Erythroblast (primary cell): Measurements from ENCODE around the gene PWWP2A.
"Not testable (repeated sequence)": the region's sequence is repeated elsewhere in the genome, so short reads cannot be mapped to it uniquely, and the experiment has no call there.

Experiments used
- GATA1 ChIP-seq: IDR thresholded peaks from 2 replicates; pipeline ENCODE4 v1.6.1; 2011; ENCODE audit warnings: low read depth, mild to moderate bottlenecking, control low read depth, low read length, moderate library complexity
- POLR2A ChIP-seq: IDR thresholded peaks from 2 replicates; pipeline ENCODE4 v1.6.1; 2011; ENCODE audit warnings: mild to moderate bottlenecking, low read length

GRCh38 chr5:160144436-160144835 is 25.2 kb upstream of the PWWP2A start:
- not testable (repeated sequence) for TF ChIP-seq POLR2A, GATA1
